Upper lobe of left lung (tissue), 6 donors: ENCODE results near the gene GBF1. TPM values are rescaled to one million over a fixed set of nuclear protein-coding genes. Genes with fewer than 3 reads are reported as not detected.

Experiments used
- ATAC-seq, 2 donors: fragments of 200-7000 bp; cut with Tn5 transposase; one replicate each; pipeline ENCODE4 v1.9.1; 2022; ENCODE audit warnings: mild to moderate bottlenecking in 2 of 2, moderate library complexity in 2 of 2; ENCODE audit not compliant: low FRiP score in 2 of 2
- DNase-seq, 2 donors: peaks; one replicate each; pipeline ENCODE4 v3.0.0-alpha.2; 2019 to 2020
- H3K27ac ChIP-seq, 4 donors: fragments of 200-600 bp; sonication (generic); one replicate each; pipeline ENCODE4 v1.5.1; 2016 to 2019
- H3K27me3 ChIP-seq, 4 donors: fragments of 200-600 bp; sonication (generic); one replicate each; pipeline ENCODE4 v1.5.1; 2017 to 2019
- H3K36me3 ChIP-seq, 4 donors: fragments of 200-600 bp; sonication (generic); one replicate each; pipeline ENCODE4 v1.5.1; 2016 to 2019
- H3K4me1 ChIP-seq, 4 donors: fragments of 200-600 bp; sonication (generic); one replicate each; pipeline ENCODE4 v1.5.1; 2018 to 2019
- H3K4me3 ChIP-seq, 4 donors: fragments of 200-600 bp; sonication (generic); one replicate each; pipeline ENCODE4 v1.5.1; 2017 to 2019; ENCODE audit warnings: mild to moderate bottlenecking in 2 of 4, moderate library complexity in 1 of 4
- H3K9me3 ChIP-seq, 4 donors: fragments of 200-600 bp; sonication (generic); one replicate each; pipeline ENCODE4 v1.5.1; 2018 to 2019
- CTCF ChIP-seq, 6 experiments: fragments of 450-650 bp in 4 of 6; fragments of 200-600 bp in 2 of 6; sonication (generic) in 2 of 6; IDR thresholded peaks; one replicate each; pipeline ENCODE4 v1.5.1; 2016 to 2019; ENCODE audit warnings: antibody characterized with exemption in 6 of 6
- EP300 ChIP-seq, 4 donors: sonication (generic); formaldehyde crosslinking; IDR thresholded peaks; one replicate each; pipeline ENCODE4 v1.5.1; 2017; ENCODE audit warnings: antibody characterized with exemption in 4 of 4, control low read depth in 2 of 4
- POLR2A ChIP-seq, 4 donors: fragments of 450-650 bp; IDR thresholded peaks; one replicate each; pipeline ENCODE4 v1.5.1; 2016 to 2017; ENCODE audit warnings: antibody characterized with exemption in 4 of 4, mild to moderate bottlenecking in 2 of 4
- POLR2AphosphoS5 ChIP-seq, 2 donors: sonication (generic); formaldehyde crosslinking; IDR thresholded peaks; one replicate each; pipeline ENCODE4 v1.5.1; 2017; ENCODE audit warnings: antibody characterized with exemption in 2 of 2
- WGBS, 2 donors: methylation state at CpG; one replicate each; pipeline ENCODE4 v1.1.5; 2017 to 2018; 5-methylcytosine and 5-hydroxymethylcytosine counted together
- total RNA-seq, 6 donors: library from RNA; depleted of rRNA in 4 of 6; stranded (reverse); fragments of >200 nt in 4 of 6; gene quantifications; one replicate each; pipeline versions ENCODE4 v1.1.0 to v1.2.1, GENCODE V29; 2016 to 2021
- donor health status: DM: no; HTN: no; CAD: no; lungs with moderate emphysema.
- donor health status: DM: no; HTN: yes; CAD: no; lungs with severe emphysema.

GBF1 gene
- total RNA-seq, 6 donors from 2014 or later: 36.7 to 59.7 (median 44.4) TPM

GRCh38 chr10:102279104-102279503 is 33.8 kb downstream of the GBF1 start:
- H3K4me3 ChIP-seq: no peak overlapping the region
- no peak for ATAC-seq
- peaks cover 0 to 10% (median 0%) of the 10 kb centered on the region in 4 donors for H3K36me3 ChIP-seq
- H3K27me3 ChIP-seq: no peaks in the 10 kb centered on the region
- DNase-seq: no peak
- no peaks in the 10 kb centered on the region for H3K9me3 ChIP-seq
- peaks cover 24 to 36% (median 30%) of the 10 kb centered on the region in 4 donors for H3K4me1 ChIP-seq
- no peak overlapping the region for H3K27ac ChIP-seq
- no peak for TF ChIP-seq POLR2A (IDR thresholded peaks at IDR 0.05)
- no peak for TF ChIP-seq POLR2AphosphoS5 (IDR thresholded peaks at IDR 0.05)
- no peak for TF ChIP-seq EP300 (IDR thresholded peaks at IDR 0.05)
- no peak for TF ChIP-seq CTCF (IDR thresholded peaks at IDR 0.05)

- Histone ChIP-seq H3K36me3 (peaks cover 0 to 10% (median 0%) of the 10 kb centered on the region in 4 donors), H3K27me3 (no peaks in the 10 kb centered on the region), H3K9me3 (no peaks in the 10 kb centered on the region), H3K27ac (peak overlapping the region in 3 of 4 donors; percentile 1 to 50 (median 29)), H3K4me1 (peaks cover 21 to 31% (median 28%) of the 10 kb centered on the region in 4 donors), H3K4me3 (peak overlapping the region in 2 of 4 donors; percentile 1 to 7)
- peak in 1 of 2 donors; percentile 52 for ATAC-seq
- DNase-seq: peak in 1 of 2 donors; percentile 25
- WGBS, 2 donors: 4 to 5% methylated on average over 3 of the region's 3 CpGs
- TF ChIP-seq EP300 (IDR thresholded peaks at IDR 0.05): no peak
- peak in 1 of 2 donors; percentile 16 for TF ChIP-seq POLR2AphosphoS5 (IDR thresholded peaks at IDR 0.05)
These were observed 35.2 kb downstream of the GBF1 start for GRCh38 chr10:102280397-102281101.

GRCh38 chr10:102281102-102281487 is 35.8 kb downstream of the GBF1 start:
- DNase-seq (no peak), ATAC-seq (no peak)
- no peak for TF ChIP-seq POLR2A (IDR thresholded peaks at IDR 0.05)
- no peak for TF ChIP-seq EP300 (IDR thresholded peaks at IDR 0.05)
- Histone ChIP-seq H3K4me3 (peak overlapping the region in 2 of 4 donors; percentile 1 to 7), H3K4me1 (peaks cover 21 to 31% (median 28%) of the 10 kb centered on the region in 4 donors), H3K27me3 (no peaks in the 10 kb centered on the region), H3K27ac (peak overlapping the region in 2 of 4 donors; percentile 1 to 50), H3K36me3 (peaks cover 0 to 8% (median 0%) of the 10 kb centered on the region in 4 donors), H3K9me3 (no peaks in the 10 kb centered on the region)
- WGBS, 2 donors: 11 to 28% methylated on average over 3 of the region's 3 CpGs

- DNase-seq (no peak), ATAC-seq (no peak)
- TF ChIP-seq CTCF (IDR thresholded peaks at IDR 0.05) (no peak), POLR2AphosphoS5 (IDR thresholded peaks at IDR 0.05) (no peak), POLR2A (IDR thresholded peaks at IDR 0.05) (no peak), EP300 (IDR thresholded peaks at IDR 0.05) (no peak)
- H3K4me1 ChIP-seq: peaks cover 21 to 31% (median 26%) of the 10 kb centered on the region in 4 donors
- WGBS, 2 donors: 51 to 54% methylated on average over 2 of the region's 2 CpGs
- peaks cover 0 to 2% (median 0%) of the 10 kb centered on the region in 4 donors for H3K36me3 ChIP-seq
- H3K27me3 ChIP-seq: no peaks in the 10 kb centered on the region
- H3K27ac ChIP-seq: no peak overlapping the region
- H3K9me3 ChIP-seq: no peaks in the 10 kb centered on the region
- H3K4me3 ChIP-seq: no peak overlapping the region
These were observed 38.2 kb downstream of the GBF1 start for GRCh38 chr10:102283488-102283887.

GRCh38 chr10:102283890-102284289 is 38.6 kb downstream of the GBF1 start:
- no peak for DNase-seq
- Histone ChIP-seq H3K4me3 (no peak overlapping the region), H3K4me1 (peaks cover 21 to 31% (median 26%) of the 10 kb centered on the region in 4 donors), H3K27ac (no peak overlapping the region), H3K27me3 (no peaks in the 10 kb centered on the region), H3K36me3 (peaks cover 0 to 2% (median 0%) of the 10 kb centered on the region in 4 donors), H3K9me3 (no peaks in the 10 kb centered on the region)
- no peak for ATAC-seq
- WGBS, 2 donors: 51 to 55% methylated on average over 2 of the region's 2 CpGs
- no peak for TF ChIP-seq EP300 (IDR thresholded peaks at IDR 0.05)
- no peak for TF ChIP-seq POLR2AphosphoS5 (IDR thresholded peaks at IDR 0.05)
- no peak for TF ChIP-seq CTCF (IDR thresholded peaks at IDR 0.05)
- no peak for TF ChIP-seq POLR2A (IDR thresholded peaks at IDR 0.05)
